Bronchial epithelial cell (primary cell): Measurements from ENCODE around the gene ABCA1. TPM values are rescaled to one million over a fixed set of nuclear protein-coding genes. Genes with fewer than 3 reads are reported as not detected.

Experiments used
- DNase-seq: peaks from one replicate; pipeline ENCODE4 v3.0.0-alpha.2; 2010; ENCODE audit warnings: low read depth
- FAIRE-seq: peaks from 2 replicates; lab custom pipeline; 2011; peaks lifted over from hg19 to GRCh38; lab: Jason Lieb, UNC
- H3K27me3 ChIP-seq: 2 replicates; pipeline ENCODE4 v1.5.1; 2011; ENCODE audit warnings: low read length; ENCODE audit not compliant: control insufficient read depth, insufficient read depth
- H3K36me3 ChIP-seq: 2 replicates; pipeline ENCODE4 v1.5.1; 2011; ENCODE audit warnings: low read length; ENCODE audit not compliant: control insufficient read depth, insufficient read depth
- H3K4me3 ChIP-seq: 2 replicates; pipeline ENCODE4 v1.5.1; 2011; ENCODE audit warnings: mild to moderate bottlenecking, low read depth, low read length, control low read depth
- total RNA-seq: library from RNA; depleted of rRNA; stranded (reverse); fragments of >200 nt; gene quantifications from 2 replicates; pipeline ENCODE4 v1.2.1, GENCODE V29; 2014
- TF ChIP-seq, protein P1 (sequence below): IDR thresholded peaks from 2 replicates; pipeline ENCODE4 v1.5.1; 2011; ENCODE audit warnings: mild to moderate bottlenecking, moderate library complexity, low read length, control low read depth, inconsistent platforms; ENCODE audit not compliant: insufficient read depth, severe bottlenecking

The ABCA1 gene
- total RNA-seq, 1 donor from 2014 or later, result 34.2 TPM

- Histone ChIP-seq H3K4me3 (no peak overlapping the region), H3K27me3 (no peaks in the 10 kb centered on the region), H3K36me3 (no peaks in the 10 kb centered on the region)
- DNase-seq, result no peak
- FAIRE-seq, result no peak
- TF ChIP-seq, protein P1, sequence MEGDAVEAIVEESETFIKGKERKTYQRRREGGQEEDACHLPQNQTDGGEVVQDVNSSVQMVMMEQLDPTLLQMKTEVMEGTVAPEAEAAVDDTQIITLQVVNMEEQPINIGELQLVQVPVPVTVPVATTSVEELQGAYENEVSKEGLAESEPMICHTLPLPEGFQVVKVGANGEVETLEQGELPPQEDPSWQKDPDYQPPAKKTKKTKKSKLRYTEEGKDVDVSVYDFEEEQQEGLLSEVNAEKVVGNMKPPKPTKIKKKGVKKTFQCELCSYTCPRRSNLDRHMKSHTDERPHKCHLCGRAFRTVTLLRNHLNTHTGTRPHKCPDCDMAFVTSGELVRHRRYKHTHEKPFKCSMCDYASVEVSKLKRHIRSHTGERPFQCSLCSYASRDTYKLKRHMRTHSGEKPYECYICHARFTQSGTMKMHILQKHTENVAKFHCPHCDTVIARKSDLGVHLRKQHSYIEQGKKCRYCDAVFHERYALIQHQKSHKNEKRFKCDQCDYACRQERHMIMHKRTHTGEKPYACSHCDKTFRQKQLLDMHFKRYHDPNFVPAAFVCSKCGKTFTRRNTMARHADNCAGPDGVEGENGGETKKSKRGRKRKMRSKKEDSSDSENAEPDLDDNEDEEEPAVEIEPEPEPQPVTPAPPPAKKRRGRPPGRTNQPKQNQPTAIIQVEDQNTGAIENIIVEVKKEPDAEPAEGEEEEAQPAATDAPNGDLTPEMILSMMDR, result no peak
These were observed 23.5 kb upstream of the ABCA1 start for GRCh38 chr9:104951487-104951886.

DNA sequence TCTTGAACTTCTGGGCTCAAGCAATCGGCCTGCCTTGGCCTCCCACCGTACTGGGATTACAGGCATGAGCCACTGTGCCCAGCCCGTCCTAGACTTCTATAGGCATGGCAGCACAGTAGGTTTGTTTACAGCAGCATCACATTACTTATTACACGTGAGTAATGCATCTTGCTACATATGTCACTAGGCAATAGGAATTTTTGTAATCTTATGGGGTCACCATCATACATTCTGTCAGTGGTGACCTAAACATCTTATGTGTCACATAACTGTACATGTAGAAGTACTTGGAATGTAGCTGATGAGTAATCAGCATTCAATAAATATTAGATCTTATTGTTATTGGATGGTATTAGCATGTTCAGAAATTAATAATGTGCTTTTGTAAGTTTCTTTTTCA is 22.9 kb upstream of the ABCA1 start:
- DNase-seq (peak; percentile 63), FAIRE-seq (no peak)
- H3K27me3 ChIP-seq, result no peaks in the 10 kb centered on the region
- no peak overlapping the region for H3K4me3 ChIP-seq
- H3K36me3 ChIP-seq, result no peaks in the 10 kb centered on the region
- TF ChIP-seq, protein P1, result no peak

DNA sequence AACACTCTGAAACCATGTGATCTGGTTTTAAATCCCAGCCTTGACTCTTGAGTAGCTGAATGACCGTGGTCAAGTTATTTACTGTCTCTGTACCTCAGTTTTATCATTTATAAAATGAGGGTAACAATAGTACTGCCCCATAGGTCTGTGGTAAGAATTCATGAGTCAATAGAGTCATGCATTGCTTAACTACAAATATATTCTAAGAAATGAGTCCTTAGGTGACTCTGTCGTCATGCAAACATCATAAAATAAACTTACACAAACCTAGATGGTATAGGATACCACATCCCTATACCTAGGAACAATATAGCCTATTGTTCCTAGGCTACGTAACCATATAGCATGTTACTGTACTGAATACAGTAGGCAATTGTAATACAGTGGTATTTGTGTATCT is 20.3 kb upstream of the ABCA1 start:
- H3K4me3 ChIP-seq, result no peak overlapping the region
- no peaks in the 10 kb centered on the region for H3K27me3 ChIP-seq
- FAIRE-seq, result no peak
- peak; percentile 63 for DNase-seq
- no peaks in the 10 kb centered on the region for H3K36me3 ChIP-seq
- TF ChIP-seq, protein P1, result no peak

DNA sequence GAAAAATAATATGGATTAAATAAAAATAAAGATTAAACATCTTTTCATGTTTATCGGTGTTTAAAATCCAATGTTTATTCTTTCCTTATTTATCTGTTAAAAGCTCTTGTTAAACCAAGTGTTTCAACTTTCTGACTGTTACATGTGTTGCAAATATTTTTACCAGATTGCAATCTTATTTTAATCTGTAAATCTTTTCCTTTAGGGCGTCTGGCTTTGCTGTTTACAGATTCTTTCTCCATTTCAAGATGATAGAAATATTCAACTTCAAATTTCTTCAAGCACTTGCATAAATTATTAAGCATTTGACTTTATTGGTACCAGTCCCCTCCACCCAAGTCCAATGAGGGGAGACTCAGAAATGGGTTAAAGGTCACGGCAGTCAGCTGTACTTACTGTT is 16.9 kb upstream of the ABCA1 start:
- Histone ChIP-seq H3K36me3 (no peaks in the 10 kb centered on the region), H3K27me3 (no peaks in the 10 kb centered on the region), H3K4me3 (no peak overlapping the region)
- no peak for FAIRE-seq
- no peak for DNase-seq
- TF ChIP-seq, protein P1, result no peak

DNA sequence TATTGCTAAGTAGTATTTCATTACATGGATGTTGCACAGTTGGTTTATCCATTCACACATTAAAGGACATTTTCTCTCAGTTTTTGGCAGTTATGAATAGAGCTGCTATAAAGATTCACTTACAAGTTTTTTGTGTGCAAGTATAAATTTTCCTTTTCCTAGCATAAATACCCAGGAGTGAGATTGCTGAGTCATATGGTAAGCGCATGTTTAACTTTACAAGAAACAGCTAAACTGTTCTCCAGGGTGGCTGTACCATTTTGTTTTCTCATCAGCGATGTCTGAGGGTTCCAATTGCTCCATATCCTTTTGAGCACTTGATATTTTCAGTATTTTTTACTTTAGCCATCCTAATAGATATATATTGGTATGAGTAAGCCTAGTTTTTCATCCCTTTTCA is 16.4 kb upstream of the ABCA1 start:
- no peak for FAIRE-seq
- no peaks in the 10 kb centered on the region for H3K27me3 ChIP-seq

DNA sequence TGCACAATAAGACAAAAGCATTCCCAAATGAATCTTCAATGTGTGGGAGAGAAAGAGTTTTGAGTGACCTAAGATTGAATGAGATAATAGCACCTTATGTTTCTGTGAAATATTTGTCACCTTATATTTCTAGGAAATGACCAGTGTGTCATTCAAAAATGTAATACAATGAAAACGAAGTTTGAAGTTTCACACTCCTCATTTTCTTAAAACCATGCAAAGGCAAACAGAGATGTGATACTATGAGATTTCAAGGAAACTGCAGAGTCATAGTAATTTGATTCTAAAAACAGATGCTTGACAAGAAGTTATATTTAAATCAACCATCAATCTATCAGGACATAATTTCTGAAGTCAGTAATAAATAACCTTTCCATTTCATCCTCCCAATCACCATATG is 13.6 kb upstream of the ABCA1 start:
- Histone ChIP-seq H3K27me3 (no peaks in the 10 kb centered on the region), H3K4me3 (no peak overlapping the region), H3K36me3 (no peaks in the 10 kb centered on the region)
- DNase-seq (no peak), FAIRE-seq (no peak)
- TF ChIP-seq, protein P1, result no peak

More for the DNA sequence above, 16.4 kb upstream of the ABCA1 start:
- TF ChIP-seq, protein P1, result no peak
- no peak for DNase-seq
- H3K4me3 ChIP-seq, result no peak overlapping the region
- no peaks in the 10 kb centered on the region for H3K36me3 ChIP-seq
